SK-N-SH (cell line): ENCODE data around the gene CARD6. TPM values are rescaled to one million over a fixed set of nuclear protein-coding genes. Genes with fewer than 3 reads are reported as not detected.

Experiments
- CTCF ChIA-PET: fragments of 300-600, 350-600 bp; formaldehyde crosslinking; extraction: SDS; loops from one replicate; lab custom pipeline; 2021; lab: Yijun Ruan, JAX
- POLR2A ChIA-PET: fragments of 350-600 bp; sonication (Branson Sonifier 250); formaldehyde crosslinking; extraction: SDS; loops from one replicate; lab custom pipeline; 2020; ENCODE audit warnings: antibody characterized with exemption, inconsistent platforms; lab: Yijun Ruan, JAX
- DNase-seq: peaks from one replicate; pipeline ENCODE4 v3.0.0; 2012
- H2AFZ ChIP-seq: fragments of 200-600 bp; sonication (generic); 2 replicates; pipeline ENCODE4 v1.8.1; 2016; ENCODE audit warnings: antibody characterized with exemption, mild to moderate bottlenecking, low read depth
- H3F3A ChIP-seq: fragments of 200-600 bp; sonication (generic); replicated peaks from 2 replicates; pipeline ENCODE3; 2016; ENCODE audit warnings: antibody characterized with exemption, mild to moderate bottlenecking; ENCODE audit not compliant: insufficient read depth
- H3K27ac ChIP-seq, 2 experiments: fragments of 200-500 bp in 1 of 2; fragments of 200-600 bp in 1 of 2; sonication (Bioruptor generic) in 1 of 2; sonication (generic), shearing (Covaris generic) in 1 of 2; 2 replicates each; pipeline versions ENCODE4 v1.5.1 to v1.6.1; 2014 to 2016; ENCODE audit warnings: low read depth in 2 of 2, inconsistent platforms in 1 of 2, low read length in 1 of 2, mild to moderate bottlenecking in 1 of 2, mixed read lengths in 1 of 2
- H3K27me3 ChIP-seq: fragments of 200-600 bp; sonication (generic), shearing (Covaris generic); 2 replicates; pipeline ENCODE4 v1.6.1; 2016; ENCODE audit warnings: mixed run types; ENCODE audit not compliant: insufficient read depth
- H3K36me3 ChIP-seq, 2 experiments: fragments of 200-500 bp in 1 of 2; fragments of 200-600 bp in 1 of 2; sonication (Bioruptor generic) in 1 of 2; sonication (generic) in 1 of 2; replicated peaks in 1 of 2; 2 replicates each; pipeline versions ENCODE3 to v1.5.1; 2014 to 2016; ENCODE audit warnings: low read length in 1 of 2, mild to moderate bottlenecking in 1 of 2; ENCODE audit not compliant: insufficient read depth in 2 of 2, control insufficient read depth in 1 of 2
- H3K4me1 ChIP-seq, 2 experiments: fragments of 200-500 bp in 1 of 2; fragments of 200-600 bp in 1 of 2; sonication (Bioruptor generic) in 1 of 2; sonication (generic), shearing (Covaris generic) in 1 of 2; 2 replicates each; pipeline versions ENCODE4 v1.5.1 to v1.6.1; 2014 to 2016; ENCODE audit warnings: low read depth in 1 of 2, low read length in 1 of 2, mixed run types in 1 of 2; ENCODE audit not compliant: insufficient read depth in 2 of 2, control insufficient read depth in 1 of 2
- H3K4me2 ChIP-seq: fragments of 200-600 bp; sonication (generic), shearing (Covaris generic); 2 replicates; pipeline ENCODE4 v1.6.1; 2017; ENCODE audit warnings: mixed run types
- H3K4me3 ChIP-seq, 2 experiments: fragments of 200-500 bp in 1 of 2; fragments of 200-600 bp in 1 of 2; sonication (Bioruptor generic) in 1 of 2; sonication (generic), shearing (Covaris generic) in 1 of 2; 2 replicates each; pipeline versions ENCODE4 v1.5.1 to v1.8.1; 2014 to 2016; ENCODE audit warnings: low read depth in 2 of 2, inconsistent platforms in 1 of 2, low read length in 1 of 2, mild to moderate bottlenecking in 1 of 2, mixed read lengths in 1 of 2, moderate library complexity in 1 of 2
- H3K79me2 ChIP-seq: fragments of 200-600 bp; sonication (generic); 2 replicates; pipeline ENCODE4 v1.8.1; 2017; ENCODE audit warnings: mild to moderate bottlenecking; ENCODE audit not compliant: insufficient read depth
- H3K9ac ChIP-seq: fragments of 200-600 bp; sonication (generic); 2 replicates; pipeline ENCODE4 v1.6.1; 2017; ENCODE audit warnings: mixed run types
- H3K9me2 ChIP-seq: fragments of 200-600 bp; sonication (generic); 2 replicates; pipeline ENCODE4 v1.6.1; 2017; ENCODE audit warnings: mixed run types
- H3K9me3 ChIP-seq: fragments of 200-600 bp; sonication (generic); 2 replicates; pipeline ENCODE4 v1.6.1; 2017; ENCODE audit warnings: mixed run types, mild to moderate bottlenecking, moderate library complexity
- H4K20me1 ChIP-seq: fragments of 200-600 bp; sonication (generic); 2 replicates; pipeline ENCODE4 v1.6.1; 2017; ENCODE audit warnings: mild to moderate bottlenecking, mixed run types; ENCODE audit not compliant: insufficient read depth
- ELF1 ChIP-seq: IDR thresholded peaks from 2 replicates; pipeline ENCODE4 v1.4.0; 2012
- EP300 ChIP-seq, 2 experiments: IDR thresholded peaks; 2 replicates each; pipeline versions ENCODE4 v1.4.0 to v1.6.1; 2012; ENCODE audit warnings: borderline replicate concordance in 1 of 2, low read depth in 1 of 2, low read length in 1 of 2
- EZH2phosphoT487 ChIP-seq: fragments of 200-600 bp; sonication (generic); IDR thresholded peaks from 2 replicates; pipeline ENCODE4 v1.6.1; 2017; ENCODE audit warnings: low read depth, mixed run types, mild to moderate bottlenecking, antibody characterized with exemption, moderate library complexity, borderline replicate concordance
- FOXJ3 ChIP-seq: sonication (generic); formaldehyde crosslinking; IDR thresholded peaks from 2 replicates; pipeline ENCODE4 v1.5.1; 2020; ENCODE audit warnings: mild to moderate bottlenecking, missing genetic modification reagents
- GATA2 ChIP-seq: sonication (generic); formaldehyde crosslinking; IDR thresholded peaks from 2 replicates; pipeline ENCODE4 v1.5.0; 2020; ENCODE audit warnings: mild to moderate bottlenecking, missing genetic modification reagents
- IRF3 ChIP-seq: fragments of 150-350 bp; IDR thresholded peaks from 2 replicates; pipeline ENCODE4 v1.6.1; 2016; ENCODE audit warnings: mild to moderate bottlenecking, low read depth, low read length
- JUND ChIP-seq: IDR thresholded peaks from 2 replicates; pipeline ENCODE4 v1.4.0; 2012
- NFIC ChIP-seq: IDR thresholded peaks from 2 replicates; pipeline ENCODE4 v1.4.0; 2012; ENCODE audit warnings: borderline replicate concordance
- NRF1 ChIP-seq: IDR thresholded peaks from 2 replicates; pipeline ENCODE4 v1.6.1; 2012; ENCODE audit warnings: low read depth, mild to moderate bottlenecking, low read length
- PBX3 ChIP-seq: IDR thresholded peaks from 2 replicates; pipeline ENCODE4; 2012
- RAD21 ChIP-seq: IDR thresholded peaks from 2 replicates; pipeline ENCODE4 v1.6.1; 2012; ENCODE audit warnings: mild to moderate bottlenecking, low read length
- REST ChIP-seq: IDR thresholded peaks from 2 replicates; pipeline ENCODE4 v1.6.1; 2012; ENCODE audit warnings: mild to moderate bottlenecking, low read depth, low read length, moderate library complexity
- RFX5 ChIP-seq: IDR thresholded peaks from 2 replicates; pipeline ENCODE4 v1.6.1; 2012; ENCODE audit warnings: mild to moderate bottlenecking, improper control_type of control experiment, low read length
- TCF12 ChIP-seq: IDR thresholded peaks from 2 replicates; pipeline ENCODE4 v1.4.0; 2012
- TEAD4 ChIP-seq: IDR thresholded peaks from 2 replicates; pipeline ENCODE4 v1.4.0; 2012; ENCODE audit warnings: mild to moderate bottlenecking, borderline replicate concordance; ENCODE audit not compliant: insufficient read depth
- YY1 ChIP-seq: IDR thresholded peaks from 2 replicates; pipeline ENCODE4 v1.4.0; 2012; ENCODE audit warnings: low read depth, mild to moderate bottlenecking
- WGBS: methylation state at CpG from one replicate; pipeline ENCODE4 v1.1.6; 2017; ENCODE audit warnings: low lambda C conversion rate; 5-methylcytosine and 5-hydroxymethylcytosine counted together
- polyA plus RNA-seq, 3 experiments: library from polyadenylated mRNA; depleted of rRNA; stranded (reverse); fragments of >200 nt; gene quantifications; 2 replicates each; pipeline ENCODE4 v1.2.3, GENCODE V29; 2012
- TF ChIP-seq, protein P1 (sequence below): fragments of 150-350 bp; IDR thresholded peaks from 2 replicates; pipeline ENCODE4 v1.6.1; 2017; ENCODE audit warnings: antibody characterized with exemption, low read length, low read depth, borderline replicate concordance
- TF ChIP-seq, protein P2 (sequence below): IDR thresholded peaks from 2 replicates; pipeline ENCODE4 v1.4.0; 2012; ENCODE audit warnings: low read depth, borderline replicate concordance

The CARD6 gene
- polyA plus RNA-seq, 1 of the 3 experiments (the other 2 are of a cell fraction) = 0.03 TPM

DNA sequence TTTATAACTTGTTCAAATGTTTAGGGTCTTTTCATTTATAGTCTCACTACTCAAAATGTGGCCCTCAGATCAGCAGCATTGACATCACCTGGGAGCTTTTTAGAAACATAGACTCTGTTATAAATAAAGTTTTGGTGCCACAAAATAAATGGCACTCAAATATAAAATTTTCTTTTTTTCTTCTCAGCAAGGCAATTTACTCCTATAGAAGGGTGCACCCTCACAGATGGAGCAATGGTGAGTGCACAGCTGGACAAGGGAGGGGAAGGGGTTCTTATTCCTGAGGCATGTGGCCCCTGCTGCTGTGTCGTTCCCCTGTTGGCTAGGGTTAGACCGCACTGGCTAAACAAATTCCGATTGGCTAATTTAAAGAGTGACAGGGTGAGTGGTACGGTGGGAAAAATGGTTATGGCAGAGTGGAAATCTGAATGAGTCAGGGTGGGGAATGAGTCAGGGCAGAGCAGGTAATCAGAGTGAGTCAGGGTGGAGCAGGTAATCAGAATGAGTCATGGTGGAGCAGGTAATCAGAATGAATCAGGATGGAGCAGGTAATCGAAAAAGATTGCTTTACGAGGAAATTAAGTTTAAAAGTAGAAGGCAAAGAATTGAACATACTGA is 36.3 kb downstream of the CARD6 start:
- Histone ChIP-seq H3K27me3 (no peaks in the 10 kb centered on the region), H2AFZ (no peak overlapping the region), H3K4me3 (no peak overlapping the region), H3K4me1 (no peaks in the 10 kb centered on the region), H3K79me2 (no peaks in the 10 kb centered on the region), H3K9ac (no peak overlapping the region), H3F3A (peaks cover 7% of the 10 kb centered on the region), H3K36me3 (no peaks in the 10 kb centered on the region), H3K9me3 (0 out of 2 replicates have a peak, but pooled peaks cover 5% of the 10 kb centered on the region), H3K4me2 (no peak overlapping the region), H3K9me2 (no peaks in the 10 kb centered on the region), H4K20me1 (no peaks in the 10 kb centered on the region)
- no peak for DNase-seq
- WGBS = 82% methylated on average over 6 of the region's 6 CpGs
- POLR2A ChIA-PET = no interaction called here
- TF ChIP-seq EP300 (IDR thresholded peaks at IDR 0.05; ENCODE audit: borderline replicate concordance in 1 of 2, low read depth in 1 of 2, low read length in 1 of 2) (no peak), ELF1 (no peak), NRF1 (no peak), REST (no peak), FOXJ3 (CRISPR knock-in tag) (no peak), NFIC (no peak), JUND (no peak), EZH2phosphoT487 (no peak), IRF3 (no peak), RFX5 (no peak), PBX3 (no peak), TEAD4 (no peak), GATA2 (CRISPR knock-in tag) (no peak), YY1 (no peak), TCF12 (no peak), RAD21 (no peak)
- TF ChIP-seq, protein P1, sequence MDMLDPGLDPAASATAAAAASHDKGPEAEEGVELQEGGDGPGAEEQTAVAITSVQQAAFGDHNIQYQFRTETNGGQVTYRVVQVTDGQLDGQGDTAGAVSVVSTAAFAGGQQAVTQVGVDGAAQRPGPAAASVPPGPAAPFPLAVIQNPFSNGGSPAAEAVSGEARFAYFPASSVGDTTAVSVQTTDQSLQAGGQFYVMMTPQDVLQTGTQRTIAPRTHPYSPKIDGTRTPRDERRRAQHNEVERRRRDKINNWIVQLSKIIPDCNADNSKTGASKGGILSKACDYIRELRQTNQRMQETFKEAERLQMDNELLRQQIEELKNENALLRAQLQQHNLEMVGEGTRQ = no peak
- TF ChIP-seq, protein P2, sequence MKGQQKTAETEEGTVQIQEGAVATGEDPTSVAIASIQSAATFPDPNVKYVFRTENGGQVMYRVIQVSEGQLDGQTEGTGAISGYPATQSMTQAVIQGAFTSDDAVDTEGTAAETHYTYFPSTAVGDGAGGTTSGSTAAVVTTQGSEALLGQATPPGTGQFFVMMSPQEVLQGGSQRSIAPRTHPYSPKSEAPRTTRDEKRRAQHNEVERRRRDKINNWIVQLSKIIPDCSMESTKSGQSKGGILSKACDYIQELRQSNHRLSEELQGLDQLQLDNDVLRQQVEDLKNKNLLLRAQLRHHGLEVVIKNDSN = no peak
- TF ChIP-seq, all 33 proteins: peak for 0
- CTCF ChIA-PET = interaction anchor here (1.9 kb wide), 1 partner anchor 17 kb away, joined by 8 read pairs; no protein-coding TSS in a partner anchor
- H3K27ac ChIP-seq = no peak overlapping the region
